Nephron progenitor cell (in vitro differentiated cells): ENCODE measurements around the gene TNS4.
A peak's percentile ranks its signal among the peaks of the same experiment; 100 is the strongest.
"Not testable (repeated sequence)": the region's sequence is repeated elsewhere in the genome, so short reads cannot be mapped to it uniquely, and the experiment has no call there.

Source experiments
- DNase-seq: peaks from one replicate; pipeline ENCODE4 v3.0.0; 2021
- H3K27ac Mint-ChIP-seq: 2 replicates; pipeline ENCODE4 v1.8.0; 2021; ENCODE audit warnings: mild to moderate bottlenecking, moderate library complexity, mixed read lengths
- H3K27me3 Mint-ChIP-seq: 2 replicates; pipeline ENCODE4 v1.8.0; 2021; ENCODE audit warnings: mild to moderate bottlenecking, low read depth, mixed read lengths; ENCODE audit not compliant: poor library complexity
- H3K36me3 Mint-ChIP-seq: 2 replicates; pipeline ENCODE4 v1.8.0; 2021; ENCODE audit warnings: low read depth, mixed read lengths
- H3K4me1 Mint-ChIP-seq: 2 replicates; pipeline ENCODE4 v1.8.0; 2021; ENCODE audit warnings: mixed read lengths
- H3K4me3 Mint-ChIP-seq: 2 replicates; pipeline ENCODE4 v1.8.0; 2021; ENCODE audit warnings: mild to moderate bottlenecking, moderate library complexity, mixed read lengths
- H3K9me3 Mint-ChIP-seq: 2 replicates; pipeline ENCODE4 v1.8.0; 2021; ENCODE audit warnings: mild to moderate bottlenecking, moderate library complexity, mixed read lengths
- TF ChIP-seq, protein P1 (sequence below): fragments of 200-600 bp; sonication (generic); IDR thresholded peaks from 2 replicates; pipeline ENCODE4 v1.5.0; 2021; ENCODE audit warnings: antibody characterized with exemption

Gene TNS4

DNA sequence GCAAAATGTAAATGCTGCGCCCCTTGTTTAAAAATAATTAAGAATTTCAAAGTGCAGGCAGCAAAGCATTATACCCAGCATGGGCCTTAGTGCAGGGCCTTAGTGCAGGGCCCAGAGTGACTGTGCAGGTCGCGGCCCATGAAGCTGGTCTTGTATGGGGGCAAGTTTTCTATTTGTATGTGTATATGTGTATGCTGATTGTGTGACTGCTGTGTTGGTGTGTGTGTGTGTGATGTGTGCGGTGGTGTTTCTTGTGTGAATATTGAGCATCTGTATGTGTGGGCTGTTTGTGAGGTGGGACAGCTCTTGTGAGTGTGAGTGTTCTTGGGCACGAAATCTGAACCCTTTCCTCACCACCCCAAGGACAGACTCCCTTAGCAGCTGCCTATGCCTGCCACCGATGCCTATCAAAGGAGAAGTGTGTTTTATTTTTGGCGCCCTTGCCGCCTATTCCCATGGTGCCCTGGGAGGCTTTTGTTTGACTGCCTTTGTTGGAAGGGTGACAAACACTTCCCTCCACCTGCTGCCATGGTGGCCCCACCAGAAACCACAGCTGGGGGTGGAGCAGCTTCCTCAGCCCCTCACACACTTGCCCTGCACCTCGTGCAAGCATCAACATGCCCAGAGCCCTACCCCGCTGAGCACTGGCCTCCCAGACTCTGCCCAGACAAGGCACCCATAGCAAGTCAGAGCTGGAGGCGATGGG lies 45.8 kb upstream of the TNS4 start:
- DNase-seq = no peak
- peaks cover 17% of the 10 kb centered on the region for H3K27me3 Mint-ChIP-seq
- H3K36me3 Mint-ChIP-seq = no peaks in the 10 kb centered on the region
- no peaks in the 10 kb centered on the region for H3K9me3 Mint-ChIP-seq
- TF ChIP-seq, protein P1, sequence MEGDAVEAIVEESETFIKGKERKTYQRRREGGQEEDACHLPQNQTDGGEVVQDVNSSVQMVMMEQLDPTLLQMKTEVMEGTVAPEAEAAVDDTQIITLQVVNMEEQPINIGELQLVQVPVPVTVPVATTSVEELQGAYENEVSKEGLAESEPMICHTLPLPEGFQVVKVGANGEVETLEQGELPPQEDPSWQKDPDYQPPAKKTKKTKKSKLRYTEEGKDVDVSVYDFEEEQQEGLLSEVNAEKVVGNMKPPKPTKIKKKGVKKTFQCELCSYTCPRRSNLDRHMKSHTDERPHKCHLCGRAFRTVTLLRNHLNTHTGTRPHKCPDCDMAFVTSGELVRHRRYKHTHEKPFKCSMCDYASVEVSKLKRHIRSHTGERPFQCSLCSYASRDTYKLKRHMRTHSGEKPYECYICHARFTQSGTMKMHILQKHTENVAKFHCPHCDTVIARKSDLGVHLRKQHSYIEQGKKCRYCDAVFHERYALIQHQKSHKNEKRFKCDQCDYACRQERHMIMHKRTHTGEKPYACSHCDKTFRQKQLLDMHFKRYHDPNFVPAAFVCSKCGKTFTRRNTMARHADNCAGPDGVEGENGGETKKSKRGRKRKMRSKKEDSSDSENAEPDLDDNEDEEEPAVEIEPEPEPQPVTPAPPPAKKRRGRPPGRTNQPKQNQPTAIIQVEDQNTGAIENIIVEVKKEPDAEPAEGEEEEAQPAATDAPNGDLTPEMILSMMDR = no peak
- peaks cover 82% of the 10 kb centered on the region for H3K4me1 Mint-ChIP-seq
- no peak overlapping the region for H3K4me3 Mint-ChIP-seq
- H3K27ac Mint-ChIP-seq = no peak overlapping the region

DNA sequence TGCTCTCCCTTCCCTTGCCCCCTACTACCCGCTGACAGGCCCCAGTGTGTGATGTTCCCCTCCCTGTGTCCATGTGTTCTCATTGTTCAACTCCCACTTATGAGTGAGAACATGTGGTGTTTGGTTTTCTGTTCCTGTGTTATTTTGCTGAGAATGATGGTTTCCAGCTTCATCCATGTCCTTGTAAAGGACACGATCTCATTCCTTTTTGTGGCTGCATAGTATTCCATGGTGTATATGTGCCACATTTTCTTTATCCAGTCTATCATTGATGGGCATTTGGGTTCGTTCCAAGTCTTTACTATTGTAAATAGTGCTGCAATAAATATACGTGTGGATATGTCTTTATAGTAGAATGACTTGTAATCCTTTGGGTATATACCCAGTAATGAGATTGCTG lies 45.1 kb upstream of the TNS4 start:
- not testable (repeated sequence) for H3K27ac Mint-ChIP-seq, DNase-seq, H3K4me3 Mint-ChIP-seq, H3K36me3 Mint-ChIP-seq, H3K9me3 Mint-ChIP-seq
- H3K27me3 Mint-ChIP-seq = peaks cover 14% of the 10 kb centered on the region
- peaks cover 82% of the 10 kb centered on the region for H3K4me1 Mint-ChIP-seq

DNA sequence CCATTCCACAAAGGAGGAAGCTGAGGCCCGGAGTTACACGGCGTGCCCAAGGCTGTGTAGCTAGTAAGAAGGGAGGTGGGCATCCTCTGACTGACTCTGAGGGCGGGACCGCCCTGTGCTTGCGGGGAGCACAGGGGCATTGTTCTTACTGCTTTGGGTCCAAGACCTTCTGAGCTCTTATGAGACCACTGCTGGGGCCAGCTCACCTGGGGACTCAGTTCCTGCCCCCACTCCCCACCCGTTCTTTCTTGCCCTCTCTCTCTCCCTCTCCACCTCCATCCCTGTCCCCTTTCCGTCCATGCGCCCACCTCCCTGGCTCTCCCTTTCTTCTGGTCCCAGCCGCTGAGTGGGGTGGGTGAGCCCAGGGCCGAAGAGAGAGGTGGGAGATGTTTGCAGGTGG lies 44.2 kb upstream of the TNS4 start:
- no peak overlapping the region for H3K4me3 Mint-ChIP-seq
- DNase-seq = no peak
- H3K36me3 Mint-ChIP-seq = no peaks in the 10 kb centered on the region
- peaks cover 82% of the 10 kb centered on the region for H3K4me1 Mint-ChIP-seq
- TF ChIP-seq, protein P1 = no peak
- no peaks in the 10 kb centered on the region for H3K9me3 Mint-ChIP-seq
- H3K27ac Mint-ChIP-seq = peak overlapping the region; percentile 29
- peaks cover 14% of the 10 kb centered on the region for H3K27me3 Mint-ChIP-seq

DNA sequence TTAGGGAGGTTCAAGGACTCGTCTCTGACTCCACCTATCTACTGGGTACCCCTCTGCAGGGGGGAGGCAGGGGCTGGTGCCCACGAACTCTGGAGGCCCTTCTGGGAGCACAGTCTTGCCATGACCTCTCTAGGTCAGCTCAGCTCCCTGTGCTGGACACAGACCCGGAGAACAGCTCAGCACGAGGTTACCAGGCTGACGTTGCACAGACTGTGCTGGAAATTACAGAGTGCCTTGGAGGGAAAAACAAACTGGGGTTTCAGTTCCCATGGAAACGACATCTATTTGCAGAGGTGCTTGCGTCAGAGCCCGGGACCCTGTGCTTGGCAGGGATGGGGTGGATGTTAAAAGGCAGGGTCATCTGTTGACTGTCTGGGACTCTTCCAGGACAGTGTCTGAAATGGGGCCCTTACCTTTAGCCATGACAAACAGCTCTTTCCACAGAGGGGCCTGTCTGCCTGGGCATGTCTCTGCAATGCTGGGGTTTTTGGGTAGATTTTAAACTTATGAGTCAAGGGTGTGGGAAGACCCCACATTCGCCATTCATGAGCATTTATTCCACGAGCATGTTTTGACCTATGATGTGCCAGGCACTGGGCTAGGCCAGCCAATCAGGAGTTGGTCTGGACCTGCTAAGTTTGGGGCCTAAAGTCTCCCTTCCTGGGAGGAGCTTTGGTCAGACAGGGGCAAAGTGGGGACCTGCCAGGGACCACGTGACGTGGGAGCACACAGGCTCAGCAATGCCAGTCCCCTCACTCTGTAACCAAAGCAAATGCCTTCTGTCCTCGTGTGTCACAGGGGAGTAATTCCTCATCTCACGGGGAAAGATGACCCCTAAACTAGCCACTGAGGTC lies 41.4 kb upstream of the TNS4 start:
- Mint-ChIP-seq H3K9me3 (no peaks in the 10 kb centered on the region), H3K4me1 (peaks cover 54% of the 10 kb centered on the region), H3K36me3 (no peaks in the 10 kb centered on the region), H3K27ac (peak overlapping the region; percentile 96), H3K27me3 (peaks cover 17% of the 10 kb centered on the region), H3K4me3 (peak overlapping the region; percentile 44)
- TF ChIP-seq, protein P1 = no peak
- DNase-seq = no peak

DNA sequence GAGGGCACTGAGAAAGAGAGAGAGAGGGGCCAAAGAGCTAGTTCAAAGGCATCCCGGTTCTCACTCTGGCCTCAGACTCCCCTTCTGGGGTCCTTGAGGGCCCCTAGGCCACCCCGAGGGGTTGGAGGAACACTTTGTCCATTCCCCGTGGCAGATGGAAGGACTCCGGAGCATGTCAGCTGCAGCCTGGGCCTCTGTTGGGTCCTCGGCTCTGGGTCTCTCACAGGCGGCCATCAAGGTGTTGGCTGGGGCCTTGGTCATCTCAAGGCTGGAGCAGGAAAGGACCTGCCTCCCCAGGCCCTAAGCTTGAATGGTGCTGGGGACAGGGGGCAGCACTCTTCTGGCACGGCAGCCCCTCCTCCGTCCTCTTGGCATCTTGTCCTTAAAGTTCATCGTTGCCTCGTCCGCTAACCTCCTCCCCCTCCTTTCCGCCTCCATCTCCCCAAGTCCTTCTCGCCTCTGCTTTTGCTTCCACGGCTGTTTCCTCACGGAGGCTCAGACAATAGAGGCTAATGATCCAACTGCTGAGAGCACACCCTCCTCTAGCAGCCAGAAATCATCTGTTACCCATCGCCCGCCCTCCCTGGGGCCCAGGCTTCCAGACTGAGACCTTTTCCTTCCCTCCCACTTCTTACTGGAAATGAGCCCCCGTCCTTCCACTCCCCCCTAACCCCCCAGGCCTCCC lies 40.6 kb upstream of the TNS4 start:
- TF ChIP-seq, protein P1 = no peak
- Mint-ChIP-seq H3K4me1 (peaks cover 53% of the 10 kb centered on the region), H3K27ac (peak overlapping the region; percentile 96), H3K4me3 (peak overlapping the region; percentile 44), H3K27me3 (peaks cover 17% of the 10 kb centered on the region), H3K9me3 (no peaks in the 10 kb centered on the region), H3K36me3 (no peaks in the 10 kb centered on the region)
- DNase-seq = no peak
